Thyroid gland (tissue), 4 donors: Measurements from ENCODE around the gene HTATIP2. TPM values are rescaled to one million over a fixed set of nuclear protein-coding genes. Genes with fewer than 3 reads are reported as not detected.

ENCODE experiments used
- DNase-seq, 2 donors: peaks; one replicate each; pipeline ENCODE4 v3.0.0-alpha.2; 2019
- H3K27ac ChIP-seq, 3 donors: fragments of 200-600 bp; sonication (generic); 1 replicate in 2 of 3; 2 replicates in 1 of 3; pipeline ENCODE4 v1.5.1; 2016 to 2019; ENCODE audit warnings: mild to moderate bottlenecking in 1 of 3, moderate library complexity in 1 of 3
- H3K27me3 ChIP-seq: fragments of 200-600 bp; sonication (generic); one replicate; pipeline ENCODE4 v1.5.1; 2019
- H3K36me3 ChIP-seq, 2 donors: fragments of 200-600 bp; sonication (generic); one replicate each; pipeline ENCODE4 v1.5.1; 2016 to 2019
- H3K4me1 ChIP-seq, 2 donors: fragments of 200-600 bp; sonication (generic); one replicate each; pipeline ENCODE4 v1.5.1; 2017 to 2019
- H3K4me3 ChIP-seq, 3 donors: fragments of 200-600 bp; sonication (generic); replicated peaks in 1 of 3; 1 replicate in 2 of 3; 2 replicates in 1 of 3; pipeline ENCODE4 v1.5.1; 2016; ENCODE audit warnings: mild to moderate bottlenecking in 1 of 3
- H3K9me3 ChIP-seq: fragments of 200-600 bp; sonication (generic); one replicate; pipeline ENCODE4 v1.5.1; 2017
- POLR2A ChIP-seq, 2 donors: fragments of 450-650 bp; IDR thresholded peaks; one replicate each; pipeline ENCODE4 v1.6.1; 2017; ENCODE audit warnings: antibody characterized with exemption in 2 of 2, mild to moderate bottlenecking in 2 of 2, moderate library complexity in 1 of 2
- WGBS, 2 donors: methylation state at CpG; one replicate each; pipeline ENCODE4 v1.1.5; 2017; 5-methylcytosine and 5-hydroxymethylcytosine counted together
- intact Hi-C: fragments of 100-400 bp; cut with DNase I; formaldehyde crosslinking; loops from one replicate; pipeline ENCODE4 v1.15.1; 2023
- total RNA-seq, 4 donors: library from RNA; depleted of rRNA; stranded (reverse); fragments of >200 nt; gene quantifications; one replicate each; pipeline ENCODE4 v1.2.3, GENCODE V29; 2016
- TF ChIP-seq, protein P1 (sequence below), 6 experiments: fragments of 200-600 bp in 3 of 6; fragments of 450-650 bp in 3 of 6; sonication (generic) in 3 of 6; IDR thresholded peaks; one replicate each; pipeline ENCODE4 v1.5.1; 2016 to 2019; ENCODE audit warnings: antibody characterized with exemption in 6 of 6, mild to moderate bottlenecking in 2 of 6, inconsistent platforms in 1 of 6, moderate library complexity in 1 of 6

HTATIP2 gene
- total RNA-seq, 4 donors from 2014 or later: 70.8 to 151 (median 134) TPM

DNA sequence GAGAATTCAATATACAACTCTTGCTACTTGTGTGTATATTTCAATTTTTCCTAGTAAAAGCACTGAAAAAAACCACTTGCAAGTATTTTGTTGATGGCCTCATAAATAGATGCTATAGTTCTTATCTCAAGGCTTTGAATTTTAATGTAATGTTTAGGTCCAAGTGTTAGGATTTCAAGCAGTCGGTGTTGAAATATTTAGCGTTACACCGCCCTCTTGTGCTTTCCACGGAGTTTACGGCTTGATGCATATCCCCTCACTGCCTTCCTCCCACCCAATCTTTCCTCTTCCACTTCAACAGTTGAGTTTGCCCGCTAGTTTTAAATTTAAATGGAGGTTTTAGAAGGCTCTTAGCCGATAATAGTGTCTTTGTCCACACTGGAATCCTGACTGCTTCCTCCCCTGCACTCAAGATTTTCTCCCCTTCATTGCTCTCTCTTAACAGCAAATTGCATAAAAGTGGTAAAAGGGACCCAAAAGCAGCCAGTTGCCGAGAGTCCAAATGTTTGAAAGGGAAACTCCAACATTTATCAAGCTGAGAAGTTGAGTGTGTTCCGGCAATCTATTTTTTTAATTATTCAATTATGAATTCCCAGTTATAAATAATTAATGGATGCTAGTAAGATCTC, 25.9 kb upstream of the HTATIP2 start:
- no peak for TF ChIP-seq POLR2A (IDR thresholded peaks at IDR 0.05)
- TF ChIP-seq, protein P1, sequence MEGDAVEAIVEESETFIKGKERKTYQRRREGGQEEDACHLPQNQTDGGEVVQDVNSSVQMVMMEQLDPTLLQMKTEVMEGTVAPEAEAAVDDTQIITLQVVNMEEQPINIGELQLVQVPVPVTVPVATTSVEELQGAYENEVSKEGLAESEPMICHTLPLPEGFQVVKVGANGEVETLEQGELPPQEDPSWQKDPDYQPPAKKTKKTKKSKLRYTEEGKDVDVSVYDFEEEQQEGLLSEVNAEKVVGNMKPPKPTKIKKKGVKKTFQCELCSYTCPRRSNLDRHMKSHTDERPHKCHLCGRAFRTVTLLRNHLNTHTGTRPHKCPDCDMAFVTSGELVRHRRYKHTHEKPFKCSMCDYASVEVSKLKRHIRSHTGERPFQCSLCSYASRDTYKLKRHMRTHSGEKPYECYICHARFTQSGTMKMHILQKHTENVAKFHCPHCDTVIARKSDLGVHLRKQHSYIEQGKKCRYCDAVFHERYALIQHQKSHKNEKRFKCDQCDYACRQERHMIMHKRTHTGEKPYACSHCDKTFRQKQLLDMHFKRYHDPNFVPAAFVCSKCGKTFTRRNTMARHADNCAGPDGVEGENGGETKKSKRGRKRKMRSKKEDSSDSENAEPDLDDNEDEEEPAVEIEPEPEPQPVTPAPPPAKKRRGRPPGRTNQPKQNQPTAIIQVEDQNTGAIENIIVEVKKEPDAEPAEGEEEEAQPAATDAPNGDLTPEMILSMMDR (IDR thresholded peaks at IDR 0.05): peak in 1 of 6 experiments; percentile 1
- 24% methylated on average over 9 of the region's 9 CpGs for WGBS, 2 donors
- no peaks in the 10 kb centered on the region for H3K9me3 ChIP-seq
- intact Hi-C loops: no loop called here
- H3K4me3 ChIP-seq: no peak overlapping the region
- no peaks in the 10 kb centered on the region for H3K36me3 ChIP-seq
- DNase-seq: no peak
- H3K27ac ChIP-seq: no peak overlapping the region
- H3K27me3 ChIP-seq: no peaks in the 10 kb centered on the region
- no peaks in the 10 kb centered on the region for H3K4me1 ChIP-seq

DNA sequence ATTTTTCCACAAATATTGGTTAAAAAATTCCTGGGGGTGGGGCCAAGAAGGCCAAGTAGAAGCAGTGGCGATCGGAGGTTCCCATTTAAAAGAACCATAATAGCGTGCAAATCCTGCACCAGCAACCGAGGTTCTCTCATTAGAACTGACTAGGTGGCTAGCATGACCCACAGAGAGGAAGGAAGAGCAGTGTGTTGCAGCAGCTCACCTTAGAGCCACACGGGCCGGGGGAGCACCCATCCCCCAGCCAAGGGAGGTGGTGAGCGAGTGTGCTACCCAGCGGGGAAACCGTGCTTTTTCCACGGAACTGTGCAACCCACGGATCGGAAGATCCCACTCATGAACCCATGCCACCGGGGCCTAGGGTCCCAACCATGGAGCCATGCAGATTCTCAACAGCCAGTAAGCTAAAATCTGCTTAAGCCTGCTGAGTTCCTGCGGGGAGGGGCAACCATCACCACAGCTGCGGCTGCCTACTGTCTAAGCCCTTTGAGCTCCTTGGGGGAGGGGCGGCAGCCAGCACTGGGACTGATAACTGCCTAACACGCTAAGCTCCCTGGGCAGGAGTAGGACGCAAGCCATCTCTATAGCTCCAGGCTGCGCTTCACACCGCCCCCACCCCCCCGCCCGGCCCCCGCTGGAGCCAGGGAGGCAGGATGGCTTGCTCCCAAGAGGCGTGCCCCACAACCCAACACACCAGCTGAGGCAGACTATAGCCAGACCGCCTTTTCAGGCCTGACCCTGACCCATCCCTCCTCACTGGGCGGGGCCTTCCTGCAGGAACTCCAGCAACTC, 21.0 kb upstream of the HTATIP2 start:
- Histone ChIP-seq H3K4me1 (no peaks in the 10 kb centered on the region), H3K27me3 (no peaks in the 10 kb centered on the region), H3K27ac (no peak overlapping the region), H3K4me3 (no peak overlapping the region), H3K9me3 (no peaks in the 10 kb centered on the region), H3K36me3 (no peaks in the 10 kb centered on the region)
- DNase-seq: no peak
- TF ChIP-seq, protein P1 (IDR thresholded peaks at IDR 0.05): no peak
- no peak for TF ChIP-seq POLR2A (IDR thresholded peaks at IDR 0.05)
- intact Hi-C loops: no loop called here
- 36 to 46% methylated on average over 13 to 21 of the region's 26 CpGs for WGBS, 2 donors

DNA sequence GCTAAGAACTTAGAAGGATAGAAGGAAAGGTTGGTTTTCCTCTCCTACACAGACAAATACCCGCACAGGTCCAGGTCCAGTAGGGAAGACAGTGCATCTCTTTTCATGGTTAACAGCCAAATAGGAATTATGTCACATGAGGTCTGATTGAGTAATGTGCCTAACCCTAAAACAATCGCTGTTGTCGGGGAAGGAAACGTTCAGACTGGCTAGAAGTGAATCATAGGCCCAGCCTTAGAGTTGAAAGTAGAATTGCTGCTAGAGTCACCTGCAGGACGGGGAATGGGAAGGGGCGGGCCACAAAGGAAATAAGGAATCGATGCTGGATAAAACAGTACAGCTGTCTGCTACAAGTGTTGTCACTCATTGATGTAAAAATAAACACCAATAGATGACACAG, 12.4 kb upstream of the HTATIP2 start:
- WGBS, 2 donors: 80 to 85% methylated on average over 7 of the region's 7 CpGs
- H3K36me3 ChIP-seq: no peaks in the 10 kb centered on the region
- no peaks in the 10 kb centered on the region for H3K4me1 ChIP-seq
- H3K27me3 ChIP-seq: no peaks in the 10 kb centered on the region
- H3K4me3 ChIP-seq: no peak overlapping the region
- no peak for TF ChIP-seq POLR2A (IDR thresholded peaks at IDR 0.05)
- TF ChIP-seq, protein P1 (IDR thresholded peaks at IDR 0.05): no peak
- no peaks in the 10 kb centered on the region for H3K9me3 ChIP-seq
- intact Hi-C loops: no loop called here
- no peak for DNase-seq
- H3K27ac ChIP-seq: no peak overlapping the region

DNA sequence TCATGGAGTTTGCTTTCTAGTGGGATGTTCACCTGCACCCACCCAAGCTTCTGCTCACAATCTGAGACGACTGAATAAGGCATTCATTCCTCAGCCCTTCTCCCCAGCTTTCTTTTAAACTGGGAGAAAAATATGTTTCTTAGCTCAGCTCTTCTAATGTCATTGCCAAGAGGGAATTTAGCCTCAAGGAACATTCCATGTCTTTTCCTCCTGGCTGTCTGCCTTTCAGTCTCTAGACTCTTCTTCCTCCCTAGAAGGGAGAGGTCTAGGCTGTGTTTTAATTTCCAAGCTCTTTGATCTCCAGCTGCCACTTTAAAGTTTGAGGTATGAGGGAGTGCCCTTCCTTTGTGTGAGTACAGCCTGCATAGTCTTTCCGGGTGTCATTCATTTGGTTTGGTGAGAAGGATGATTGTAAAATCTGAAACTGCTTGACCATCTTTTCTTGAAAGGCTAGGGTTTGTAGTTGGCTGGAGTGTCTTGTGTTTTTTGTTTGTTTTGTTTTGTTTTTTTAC, 11.7 kb upstream of the HTATIP2 start:
- Histone ChIP-seq H3K4me1 (no peaks in the 10 kb centered on the region), H3K27ac (no peak overlapping the region), H3K36me3 (no peaks in the 10 kb centered on the region), H3K9me3 (no peaks in the 10 kb centered on the region), H3K27me3 (no peaks in the 10 kb centered on the region), H3K4me3 (no peak overlapping the region)
- TF ChIP-seq, protein P1 (IDR thresholded peaks at IDR 0.05): no peak
- TF ChIP-seq POLR2A (IDR thresholded peaks at IDR 0.05): no peak
- DNase-seq: no peak
- 65% methylated on average over 2 of the region's 2 CpGs for WGBS, 2 donors
- intact Hi-C loops: no loop called here
